HG03342 (cell line): ENCODE measurements around the gene NCR3LG1.
"Not testable (repeated sequence)": the region's sequence is repeated elsewhere in the genome, so short reads cannot be mapped to it uniquely, and the experiment has no call there.

ENCODE experiments used
- ATAC-seq: cut with Tn5 transposase; IDR thresholded peaks from one replicate; pipeline ENCODE4 v1.9.1; 2021; ENCODE audit warnings: mild to moderate bottlenecking, moderate library complexity; ENCODE audit not compliant: unreplicated experiment

The NCR3LG1 gene

GRCh38 chr11:17408641-17409040 is 57.0 kb downstream of the NCR3LG1 start:
- ATAC-seq = no peak

- ATAC-seq = no peak
These were observed 59.2 kb downstream of the NCR3LG1 start for GRCh38 chr11:17410606-17411379.

GRCh38 chr11:17411418-17411817 is 59.8 kb downstream of the NCR3LG1 start:
- ATAC-seq = no peak

GRCh38 chr11:17412488-17413180 is 61.0 kb downstream of the NCR3LG1 start:
- ATAC-seq = no peak

GRCh38 chr11:17413414-17414316 is 62.1 kb downstream of the NCR3LG1 start:
- no peak for ATAC-seq

- ATAC-seq = no peak
These were observed 62.7 kb downstream of the NCR3LG1 start for GRCh38 chr11:17414317-17414737.

- no peak for ATAC-seq
These were observed 63.4 kb downstream of the NCR3LG1 start for GRCh38 chr11:17414992-17415391.

GRCh38 chr11:17415523-17416104 is 64.0 kb downstream of the NCR3LG1 start:
- ATAC-seq = no peak

- ATAC-seq = no peak
These were observed 64.9 kb downstream of the NCR3LG1 start for GRCh38 chr11:17416492-17416891.

- ATAC-seq = no peak
These were observed 67.0 kb downstream of the NCR3LG1 start for GRCh38 chr11:17418444-17419081.

GRCh38 chr11:17421781-17422180 is 70.2 kb downstream of the NCR3LG1 start:
- no peak for ATAC-seq

GRCh38 chr11:17423533-17424310 is 72.1 kb downstream of the NCR3LG1 start:
- ATAC-seq = no peak

- not testable (repeated sequence) for ATAC-seq
These were observed 74.6 kb downstream of the NCR3LG1 start for GRCh38 chr11:17426233-17426632.
